HEK293 (cell line): Measurements from ENCODE around the gene SHOX.

Source experiments
- CTCF ChIA-PET: fragments of 350-600 bp; formaldehyde crosslinking; extraction: SDS; loops from one replicate; lab custom pipeline; 2021; ENCODE audit warnings: antibody characterized with exemption; lab: Yijun Ruan, JAX
- POLR2A ChIA-PET: fragments of 300-600 bp; formaldehyde crosslinking; extraction: SDS; loops from one replicate; lab custom pipeline; 2020; ENCODE audit warnings: antibody characterized with exemption, inconsistent platforms; lab: Yijun Ruan, JAX
- H3K27ac ChIP-seq: fragments of 200-500 bp; sonication (Bioruptor generic); 2 replicates; pipeline ENCODE4 v1.5.1; 2014; ENCODE audit warnings: low read depth, low read length, control low read depth, inconsistent platforms; ENCODE audit errors: extremely low read depth
- H3K36me3 ChIP-seq, 2 experiments: fragments of 200-500 bp in 1 of 2; sonication (Bioruptor generic) in 1 of 2; 1 replicate in 1 of 2; 2 replicates in 1 of 2; pipeline ENCODE4 v1.5.1; 2014 to 2017; ENCODE audit warnings: inconsistent platforms in 2 of 2, low read length in 2 of 2; ENCODE audit not compliant: control insufficient read depth in 2 of 2, insufficient read depth in 1 of 2
- H3K4me1 ChIP-seq: fragments of 200-500 bp; sonication (Bioruptor generic); 2 replicates; pipeline ENCODE4 v1.5.1; 2014; ENCODE audit warnings: mild to moderate bottlenecking, low read length, inconsistent platforms; ENCODE audit not compliant: control insufficient read depth, insufficient read depth
- H3K4me3 ChIP-seq: 2 replicates; pipeline ENCODE4 v1.5.1; 2011; ENCODE audit warnings: low read depth, mild to moderate bottlenecking, control low read depth, low read length, moderate library complexity
- H3K9me3 ChIP-seq: fragments of 200-500 bp; sonication (Bioruptor generic); 2 replicates; pipeline ENCODE4 v1.5.1; 2014; ENCODE audit warnings: low read depth, low read length, inconsistent platforms; ENCODE audit not compliant: control insufficient read depth, insufficient read depth
- ATF2 ChIP-seq: fragments of 450-650 bp; formaldehyde crosslinking; IDR thresholded peaks from 2 replicates; pipeline ENCODE4 v1.5.1; 2016; ENCODE audit warnings: missing biosample characterization, missing genetic modification characterization, low read depth
- KLF16 ChIP-seq: fragments of 450-650 bp; formaldehyde crosslinking; IDR thresholded peaks from 2 replicates; pipeline ENCODE4 v1.5.1; 2017; ENCODE audit warnings: missing biosample characterization, missing genetic modification characterization
- OVOL3 ChIP-seq: fragments of 450-650 bp; formaldehyde crosslinking; IDR thresholded peaks from 2 replicates; pipeline ENCODE4 v1.5.1; 2016; ENCODE audit warnings: missing biosample characterization, missing genetic modification characterization
- YY1 ChIP-seq: fragments of 450-650 bp; formaldehyde crosslinking; IDR thresholded peaks from 2 replicates; pipeline ENCODE4 v1.5.1; 2018; ENCODE audit warnings: missing biosample characterization, missing genetic modification characterization
- ZBTB1 ChIP-seq: fragments of 450-650 bp; formaldehyde crosslinking; IDR thresholded peaks from 2 replicates; pipeline ENCODE4 v1.5.1; 2016; ENCODE audit warnings: missing biosample characterization, missing genetic modification characterization
- ZBTB26 ChIP-seq: fragments of 450-650 bp; formaldehyde crosslinking; optimal IDR thresholded peaks from 2 replicates; pipeline ENCODE3; 2016; ENCODE audit warnings: missing biosample characterization, mild to moderate bottlenecking, missing genetic modification characterization
- ZNF18 ChIP-seq: fragments of 450-650 bp; formaldehyde crosslinking; IDR thresholded peaks from 2 replicates; pipeline ENCODE4 v1.5.1; 2016; ENCODE audit warnings: missing biosample characterization, missing genetic modification characterization
- ZNF473 ChIP-seq: fragments of 450-650 bp; formaldehyde crosslinking; IDR thresholded peaks from 2 replicates; pipeline ENCODE4 v1.5.1; 2017; ENCODE audit warnings: missing biosample characterization, missing genetic modification characterization
- ZNF785 ChIP-seq: fragments of 450-650 bp; formaldehyde crosslinking; IDR thresholded peaks from 2 replicates; pipeline ENCODE4 v1.5.1; 2016; ENCODE audit warnings: missing biosample characterization, missing genetic modification characterization
- ZNF830 ChIP-seq: fragments of 450-650 bp; IDR thresholded peaks from 2 replicates; pipeline ENCODE4 v1.5.0; 2018; ENCODE audit warnings: missing biosample characterization, missing genetic modification characterization, low read depth, mild to moderate bottlenecking, moderate library complexity
- ZNF843 ChIP-seq: fragments of 450-650 bp; formaldehyde crosslinking; IDR thresholded peaks from 2 replicates; pipeline ENCODE4 v1.5.1; 2016; ENCODE audit warnings: missing biosample characterization, missing genetic modification characterization
- TF ChIP-seq, protein P1 (sequence below): fragments of 450-650 bp; formaldehyde crosslinking; IDR thresholded peaks from 2 replicates; pipeline ENCODE4 v1.5.1; 2016; ENCODE audit warnings: missing biosample characterization, missing genetic modification characterization
- TF ChIP-seq, protein P2 (sequence below): fragments of 450-650 bp; formaldehyde crosslinking; IDR thresholded peaks from 2 replicates; pipeline ENCODE4 v1.5.1; 2016; ENCODE audit warnings: missing biosample characterization, missing genetic modification characterization
- TF ChIP-seq, protein P3 (sequence below): fragments of 450-650 bp; formaldehyde crosslinking; IDR thresholded peaks from 2 replicates; pipeline ENCODE4 v1.5.1; 2016; ENCODE audit warnings: missing biosample characterization, missing genetic modification characterization

SHOX gene

GRCh38 chrX:640641-641040 lies 10.1 kb downstream of the SHOX start:
- POLR2A ChIA-PET, result no interaction called here
- H3K36me3 ChIP-seq, result no peaks in the 10 kb centered on the region
- H3K4me3 ChIP-seq, result no peak overlapping the region
- H3K4me1 ChIP-seq, result no peaks in the 10 kb centered on the region
- no peaks in the 10 kb centered on the region for H3K9me3 ChIP-seq
- TF ChIP-seq ATF2 (tag by site-specific recombination) (no peak), YY1 (tag by site-specific recombination) (no peak), ZBTB26 (tag by site-specific recombination) (no peak), ZNF830 (tag by site-specific recombination) (no peak), ZNF18 (tag by site-specific recombination) (no peak), ZNF843 (tag by site-specific recombination) (no peak), OVOL3 (no peak), ZNF473 (tag by site-specific recombination) (no peak), ZNF785 (tag by site-specific recombination) (no peak)
- TF ChIP-seq, protein P1, sequence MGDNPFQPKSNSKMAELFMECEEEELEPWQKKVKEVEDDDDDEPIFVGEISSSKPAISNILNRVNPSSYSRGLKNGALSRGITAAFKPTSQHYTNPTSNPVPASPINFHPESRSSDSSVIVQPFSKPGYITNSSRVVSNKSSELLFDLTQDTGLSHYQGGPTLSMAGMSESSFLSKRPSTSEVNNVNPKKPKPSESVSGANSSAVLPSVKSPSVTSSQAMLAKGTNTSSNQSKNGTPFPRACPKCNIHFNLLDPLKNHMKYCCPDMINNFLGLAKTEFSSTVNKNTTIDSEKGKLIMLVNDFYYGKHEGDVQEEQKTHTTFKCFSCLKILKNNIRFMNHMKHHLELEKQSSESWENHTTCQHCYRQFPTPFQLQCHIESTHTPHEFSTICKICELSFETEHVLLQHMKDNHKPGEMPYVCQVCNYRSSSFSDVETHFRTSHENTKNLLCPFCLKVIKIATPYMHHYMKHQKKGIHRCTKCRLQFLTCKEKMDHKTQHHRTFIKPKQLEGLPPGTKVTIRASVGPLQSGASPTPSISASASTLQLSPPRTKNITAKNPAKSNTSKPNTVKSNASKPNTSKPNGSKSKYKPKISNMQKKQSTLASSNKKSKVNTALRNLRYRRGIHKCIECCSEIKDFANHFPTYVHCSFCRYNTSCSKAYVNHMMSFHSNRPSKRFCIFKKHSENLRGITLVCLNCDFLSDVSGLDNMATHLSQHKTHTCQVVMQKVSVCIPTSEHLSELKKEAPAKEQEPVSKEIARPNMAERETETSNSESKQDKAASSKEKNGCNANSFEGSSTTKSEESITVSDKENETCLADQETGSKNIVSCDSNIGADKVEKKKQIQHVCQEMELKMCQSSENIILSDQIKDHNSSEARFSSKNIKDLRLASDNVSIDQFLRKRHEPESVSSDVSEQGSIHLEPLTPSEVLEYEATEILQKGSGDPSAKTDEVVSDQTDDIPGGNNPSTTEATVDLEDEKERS (tag by site-specific recombination), result no peak
- no peak overlapping the region for H3K27ac ChIP-seq
- CTCF ChIA-PET, result no interaction called here

DNA sequence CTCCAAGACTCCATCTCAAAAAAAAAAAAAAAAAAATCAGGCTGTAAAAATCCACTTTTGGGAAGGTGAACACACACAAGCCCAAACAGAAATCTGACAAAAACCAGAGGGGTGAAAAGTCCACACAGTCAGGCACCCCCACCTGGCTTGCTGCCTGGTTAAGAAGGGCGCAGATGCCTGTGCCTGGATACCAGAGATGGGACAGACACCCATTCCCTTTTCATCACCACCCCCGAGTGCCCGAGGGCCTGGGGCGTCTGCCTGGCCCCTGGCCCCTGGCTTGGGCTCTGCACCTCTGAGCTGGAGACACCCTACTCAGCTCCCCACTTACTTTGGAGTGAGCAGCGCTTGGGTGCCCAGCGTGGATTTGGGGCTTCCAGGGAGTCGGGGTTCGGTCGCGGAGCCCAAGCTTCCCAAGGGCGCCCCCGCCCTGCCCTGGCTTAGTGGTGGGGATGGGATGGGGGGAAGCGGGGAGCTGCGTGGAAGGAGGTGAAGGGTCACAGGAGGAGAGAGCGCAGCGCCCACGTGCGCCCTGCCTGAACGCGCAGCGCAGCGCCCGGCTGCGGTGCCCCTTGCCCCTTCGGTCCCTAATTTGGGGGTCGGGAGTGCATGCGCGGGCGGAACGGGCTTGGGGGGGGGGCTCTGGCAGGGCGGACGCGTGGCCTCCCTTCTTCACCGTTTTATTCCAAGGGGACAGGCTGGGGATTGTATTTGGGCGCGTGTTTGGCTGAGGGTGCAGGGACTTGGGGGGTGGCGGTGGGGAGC lies 11.3 kb downstream of the SHOX start:
- TF ChIP-seq, protein P2, sequence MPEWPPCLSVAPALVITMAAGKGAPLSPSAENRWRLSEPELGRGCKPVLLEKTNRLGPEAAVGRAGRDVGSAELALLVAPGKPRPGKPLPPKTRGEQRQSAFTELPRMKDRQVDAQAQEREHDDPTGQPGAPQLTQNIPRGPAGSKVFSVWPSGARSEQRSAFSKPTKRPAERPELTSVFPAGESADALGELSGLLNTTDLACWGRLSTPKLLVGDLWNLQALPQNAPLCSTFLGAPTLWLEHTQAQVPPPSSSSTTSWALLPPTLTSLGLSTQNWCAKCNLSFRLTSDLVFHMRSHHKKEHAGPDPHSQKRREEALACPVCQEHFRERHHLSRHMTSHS (tag by site-specific recombination), result no peak
- TF ChIP-seq, protein P3, sequence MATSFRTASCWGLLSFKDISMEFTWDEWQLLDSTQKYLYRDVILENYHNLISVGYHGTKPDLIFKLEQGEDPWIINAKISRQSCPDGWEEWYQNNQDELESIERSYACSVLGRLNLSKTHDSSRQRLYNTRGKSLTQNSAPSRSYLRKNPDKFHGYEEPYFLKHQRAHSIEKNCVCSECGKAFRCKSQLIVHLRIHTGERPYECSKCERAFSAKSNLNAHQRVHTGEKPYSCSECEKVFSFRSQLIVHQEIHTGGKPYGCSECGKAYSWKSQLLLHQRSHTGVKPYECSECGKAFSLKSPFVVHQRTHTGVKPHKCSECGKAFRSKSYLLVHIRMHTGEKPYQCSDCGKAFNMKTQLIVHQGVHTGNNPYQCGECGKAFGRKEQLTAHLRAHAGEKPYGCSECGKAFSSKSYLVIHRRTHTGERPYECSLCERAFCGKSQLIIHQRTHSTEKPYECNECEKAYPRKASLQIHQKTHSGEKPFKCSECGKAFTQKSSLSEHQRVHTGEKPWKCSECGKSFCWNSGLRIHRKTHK, result no peak
- no peak for TF ChIP-seq ZBTB1 (tag by site-specific recombination)
- TF ChIP-seq KLF16, result no peak
- ChIA-PET POLR2A (no interaction called here), CTCF (no interaction called here)
- Histone ChIP-seq H3K4me3 (no peak overlapping the region), H3K4me1 (no peaks in the 10 kb centered on the region), H3K27ac (no peak overlapping the region), H3K36me3 (no peaks in the 10 kb centered on the region), H3K9me3 (no peaks in the 10 kb centered on the region)
